GM23338 (cell line): ENCODE results near the gene CFAP65. TPM values are rescaled to one million over a fixed set of nuclear protein-coding genes. Genes with fewer than 3 reads are reported as not detected.
A peak's percentile ranks its signal among the peaks of the same experiment; 100 is the strongest.

Experiments used
- ATAC-seq: fragments of 200-7000 bp; cut with Tn5 transposase; 3 replicates; pipeline ENCODE4 v1.9.1; 2020
- DNase-seq: peaks from one replicate; pipeline ENCODE4 v3.0.0-alpha.2; 2015; ENCODE audit warnings: low spot score
- H2AFZ ChIP-seq: fragments of 200-600 bp; sonication (generic); 2 replicates; pipeline ENCODE4 v1.8.0; 2016; ENCODE audit warnings: antibody characterized with exemption, mild to moderate bottlenecking, moderate library complexity
- H3F3A ChIP-seq: fragments of 200-600 bp; sonication (generic); replicated peaks from 2 replicates; pipeline ENCODE4 v1.8.0; 2017; ENCODE audit warnings: antibody characterized with exemption, mixed run types, low read depth
- H3K27ac ChIP-seq: fragments of 200-600 bp; sonication (generic); 2 replicates; pipeline ENCODE4 v1.6.1; 2016; ENCODE audit warnings: low read depth
- H3K27me3 ChIP-seq: fragments of 200-600 bp; sonication (generic); 2 replicates; pipeline ENCODE4 v1.8.0; 2016; ENCODE audit warnings: mild to moderate bottlenecking, mixed run types, moderate library complexity; ENCODE audit not compliant: insufficient read depth
- H3K36me3 ChIP-seq: fragments of 200-600 bp; sonication (generic); 2 replicates; pipeline ENCODE4 v1.8.0; 2016; ENCODE audit warnings: mild to moderate bottlenecking; ENCODE audit not compliant: insufficient read depth
- H3K4me1 ChIP-seq: fragments of 200-600 bp; sonication (generic); 2 replicates; pipeline ENCODE4 v1.8.0; 2016; ENCODE audit warnings: mild to moderate bottlenecking, moderate library complexity; ENCODE audit not compliant: insufficient read depth
- H3K4me2 ChIP-seq: fragments of 200-600 bp; sonication (generic); 2 replicates; pipeline ENCODE4 v1.7.1; 2017; ENCODE audit warnings: mixed run types
- H3K4me3 ChIP-seq: fragments of 200-600 bp; sonication (generic); 2 replicates; pipeline ENCODE4 v1.6.1; 2016; ENCODE audit warnings: mixed run types
- H3K79me2 ChIP-seq: fragments of 200-600 bp; sonication (generic); replicated peaks from 2 replicates; pipeline ENCODE4 v1.8.0; 2017; ENCODE audit warnings: mild to moderate bottlenecking; ENCODE audit not compliant: insufficient read depth
- H3K9me2 ChIP-seq: fragments of 200-600 bp; sonication (generic); 2 replicates; pipeline ENCODE4 v1.8.0; 2017; ENCODE audit not compliant: insufficient read depth
- H4K20me1 ChIP-seq: fragments of 200-600 bp; sonication (generic); replicated peaks from 2 replicates; pipeline ENCODE4 v1.8.0; 2017; ENCODE audit warnings: mild to moderate bottlenecking; ENCODE audit not compliant: insufficient read depth
- H3K27ac Mint-ChIP-seq: 2 replicates; pipeline ENCODE4 v1.8.0; 2020; ENCODE audit warnings: inconsistent platforms, mild to moderate bottlenecking, moderate library complexity, mixed read lengths
- H3K27me3 Mint-ChIP-seq: 3 replicates; pipeline ENCODE4 v1.8.0; 2022; ENCODE audit warnings: low read depth, mild to moderate bottlenecking, moderate library complexity, mixed read lengths, inconsistent platforms; ENCODE audit not compliant: insufficient read depth, poor library complexity
- H3K36me3 Mint-ChIP-seq: 3 replicates; pipeline ENCODE4 v1.8.0; 2021; ENCODE audit warnings: low read depth, mild to moderate bottlenecking, inconsistent platforms, moderate library complexity, mixed read lengths
- H3K4me1 Mint-ChIP-seq: 3 replicates; pipeline ENCODE4 v1.8.0; 2020; ENCODE audit warnings: mild to moderate bottlenecking, inconsistent platforms, mixed read lengths
- H3K4me3 Mint-ChIP-seq: 3 replicates; pipeline ENCODE4 v1.8.0; 2021; ENCODE audit warnings: moderate library complexity, mild to moderate bottlenecking, inconsistent platforms, mixed read lengths
- H3K9me3 Mint-ChIP-seq: 3 replicates; pipeline ENCODE4 v1.8.0; 2020; ENCODE audit warnings: moderate library complexity, mild to moderate bottlenecking, inconsistent platforms, mixed read lengths
- CTCF ChIP-seq, 2 experiments: fragments of 200-600 bp in 1 of 2; sonication (generic) in 1 of 2; conservative IDR thresholded peaks; 2 replicates each; pipeline versions ENCODE4 v1.5.1 to v1.6.1; 2016 to 2017; ENCODE audit warnings: antibody characterized with exemption in 2 of 2, low read depth in 2 of 2, mild to moderate bottlenecking in 2 of 2, moderate library complexity in 1 of 2
- POLR2AphosphoS5 ChIP-seq: IDR thresholded peaks from 2 replicates; pipeline ENCODE4 v1.6.1; 2016; ENCODE audit warnings: antibody characterized with exemption, low read depth
- microRNA counts: library from miRNA; unstranded; fragments of <30 nt; microRNA quantifications from one replicate; lab custom pipeline; 2017
- microRNA-seq: library from miRNA; unstranded; fragments of <30 nt; microRNA quantifications from one replicate; pipeline ENCODE4, GENCODE V29; 2017
- polyA plus RNA-seq: library from polyadenylated mRNA; unstranded; fragments of >200 nt; fragmentation: Nextera tagmentation; extraction: Ambion mirVana; gene quantifications from 2 replicates; pipeline ENCODE4 v1.2.1, GENCODE V29; 2016
- small RNA-seq: library from RNA; depleted of rRNA; stranded (forward); fragments of <200 nt; gene quantifications from one replicate; pipeline ENCODE3, GENCODE V24; 2014; ENCODE audit warnings: low replicate concordance
- total RNA-seq: library from RNA; depleted of rRNA; stranded (reverse); fragments of >200 nt; shearing (Covaris generic); gene quantifications from 2 replicates; pipeline ENCODE4 v1.2.3, GENCODE V29; 2014; rRNA removed

CFAP65 gene
- total and polyA plus RNA-seq, 2 experiments from 2014 or later, result 0.38 to 0.74 TPM

GRCh38 chr2:218953366-218953954 lies 87.9 kb downstream of the CFAP65 start:
- Histone ChIP-seq H3K4me1 (no peaks in the 10 kb centered on the region), H4K20me1 (no peaks in the 10 kb centered on the region), H3K36me3 (no peaks in the 10 kb centered on the region), H3K4me2 (no peak overlapping the region), H3K79me2 (no peaks in the 10 kb centered on the region), H3K27me3 (peaks cover 40% of the 10 kb centered on the region), H2AFZ (no peak overlapping the region), H3F3A (no peaks in the 10 kb centered on the region), H3K4me3 (no peak overlapping the region), H3K9me2 (no peaks in the 10 kb centered on the region), H3K27ac (no peak overlapping the region)
- TF ChIP-seq POLR2AphosphoS5 (no peak), CTCF (conservative IDR thresholded peaks at IDR 0.05; ENCODE audit: low read depth in 2 of 2) (peak; percentile 54 to 76)
- H3K27ac Mint-ChIP-seq, result no peak overlapping the region
- peaks cover 30% of the 10 kb centered on the region for H3K27me3 Mint-ChIP-seq
- no peaks in the 10 kb centered on the region for H3K9me3 Mint-ChIP-seq
- DNase-seq (peak; percentile 74), ATAC-seq (peak; percentile 89)
- H3K4me3 Mint-ChIP-seq, result no peak overlapping the region
- no peaks in the 10 kb centered on the region; the same call in 2 of the 3 replicates for H3K4me1 Mint-ChIP-seq
- H3K36me3 Mint-ChIP-seq, result no peaks in the 10 kb centered on the region

MicroRNAs encoded within 50 kb of the gene (microRNA counts, 767-probe panel; counts per million panel counts)
- microRNA hsa-miR-3131 (lab: Ali Mortazavi, UCI) (not detected), microRNA hsa-miR-375 (lab: Ali Mortazavi, UCI) (not detected)

Small RNAs within 50 kb of the gene (microRNA-seq; reads per million reads assigned to microRNA genes)
- gene MIR3131, result 0.66 reads per million
- 13.5 reads per million, percentile 39 among the genes with 10 or more reads in this experiment for gene MIR375

Small RNAs within 50 kb of the gene (small RNA-seq; reads per million reads assigned to genes)
- gene MIR3131 (not detected), gene MIR375 (2.2 reads per million, percentile 82 among the genes with 10 or more reads in this experiment)

Other genes starting within 250 kb of the CFAP65 start
- gene PRKAG3, start 209.7 kb downstream of the CFAP65 start, total RNA-seq, result not detected in 2 replicates
- gene PRKAG3, start 209.7 kb downstream of the CFAP65 start, polyA plus RNA-seq, result not detected in 2 replicates
- not detected in 2 replicates for gene WNT6, start 181.7 kb downstream of the CFAP65 start, total RNA-seq
- not detected in 2 replicates for gene WNT6, start 181.7 kb downstream of the CFAP65 start, polyA plus RNA-seq
- not detected in 2 replicates for gene WNT10A, start 160.7 kb downstream of the CFAP65 start, total RNA-seq
- not detected in 2 replicates for gene WNT10A, start 160.7 kb downstream of the CFAP65 start, polyA plus RNA-seq
- gene CDK5R2, start 81.8 kb downstream of the CFAP65 start, total RNA-seq, result 0.43 and 0.56 TPM in 2 replicates
- 0.19 TPM in 1 of 2 replicates, not detected in the other for gene CDK5R2, start 81.8 kb downstream of the CFAP65 start, polyA plus RNA-seq
- gene FEV, start 56.3 kb downstream of the CFAP65 start, total RNA-seq, result not detected in 2 replicates
- gene FEV, start 56.3 kb downstream of the CFAP65 start, polyA plus RNA-seq, result not detected in 2 replicates
- gene CRYBA2, start 48.1 kb downstream of the CFAP65 start, total RNA-seq, result not detected in 2 replicates
- gene CRYBA2, start 48.1 kb downstream of the CFAP65 start, polyA plus RNA-seq, result not detected in 2 replicates
- not detected in 2 replicates for gene IHH, start 19.4 kb upstream of the CFAP65 start, total RNA-seq
- gene IHH, start 19.4 kb upstream of the CFAP65 start, polyA plus RNA-seq, result not detected in 2 replicates
- gene NHEJ1, start 119.3 kb upstream of the CFAP65 start, total RNA-seq, result 25.2 and 30.6 TPM in 2 replicates
- gene NHEJ1, start 119.3 kb upstream of the CFAP65 start, polyA plus RNA-seq, result 16.5 and 19.6 TPM in 2 replicates
- gene SLC23A3, start 128.5 kb upstream of the CFAP65 start, total RNA-seq, result 0.73 TPM in 1 of 2 replicates, not detected in the other
- 0.10 and 0.26 TPM in 2 replicates for gene SLC23A3, start 128.5 kb upstream of the CFAP65 start, polyA plus RNA-seq
- 18.2 and 22.8 TPM in 2 replicates for gene CNPPD1, start 135.4 kb upstream of the CFAP65 start, total RNA-seq
- gene CNPPD1, start 135.4 kb upstream of the CFAP65 start, polyA plus RNA-seq, result 17.4 and 18.0 TPM in 2 replicates
- gene RETREG2, start 136.8 kb upstream of the CFAP65 start, total RNA-seq, result 35.1 and 41.8 TPM in 2 replicates
- gene RETREG2, start 136.8 kb upstream of the CFAP65 start, polyA plus RNA-seq, result 12.7 and 13.2 TPM in 2 replicates
- 21.5 and 30.0 TPM in 2 replicates for gene ZFAND2B, start 165.3 kb upstream of the CFAP65 start, total RNA-seq
- gene ZFAND2B, start 165.3 kb upstream of the CFAP65 start, polyA plus RNA-seq, result 13.1 and 16.3 TPM in 2 replicates
- 35.1 and 43.6 TPM in 2 replicates for gene ABCB6, start 177.4 kb upstream of the CFAP65 start, total RNA-seq
- gene ABCB6, start 177.4 kb upstream of the CFAP65 start, polyA plus RNA-seq, result 26.2 and 29.8 TPM in 2 replicates
- 54.2 and 62.7 TPM in 2 replicates for gene ATG9A, start 188.1 kb upstream of the CFAP65 start, total RNA-seq
- gene ATG9A, start 188.1 kb upstream of the CFAP65 start, polyA plus RNA-seq, result 18.0 and 20.7 TPM in 2 replicates
- 51.2 and 61.9 TPM in 2 replicates for gene ANKZF1, start 188.3 kb upstream of the CFAP65 start, total RNA-seq
- 29.9 TPM in 2 replicates for gene ANKZF1, start 188.3 kb upstream of the CFAP65 start, polyA plus RNA-seq
- gene GLB1L, start 203.9 kb upstream of the CFAP65 start, total RNA-seq, result 5.4 and 5.6 TPM in 2 replicates
- gene GLB1L, start 203.9 kb upstream of the CFAP65 start, polyA plus RNA-seq, result 1.7 TPM in 2 replicates
- gene STK16, start 204.0 kb upstream of the CFAP65 start, total RNA-seq, result 12.1 and 17.0 TPM in 2 replicates
- 3.1 and 3.4 TPM in 2 replicates for gene STK16, start 204.0 kb upstream of the CFAP65 start, polyA plus RNA-seq
- gene TUBA4B, start 211.7 kb upstream of the CFAP65 start, total RNA-seq, result 0.14 TPM in 1 of 2 replicates, not detected in the other
- 0.17 TPM in 1 of 2 replicates, not detected in the other for gene TUBA4B, start 211.7 kb upstream of the CFAP65 start, polyA plus RNA-seq
- 77.7 and 89.6 TPM in 2 replicates for gene TUBA4A, start 212.4 kb upstream of the CFAP65 start, total RNA-seq
- gene TUBA4A, start 212.4 kb upstream of the CFAP65 start, polyA plus RNA-seq, result 43.3 and 44.3 TPM in 2 replicates
- gene DNAJB2, start 237.8 kb upstream of the CFAP65 start, total RNA-seq, result 25.5 and 25.9 TPM in 2 replicates
- 6.4 and 9.0 TPM in 2 replicates for gene DNAJB2, start 237.8 kb upstream of the CFAP65 start, polyA plus RNA-seq